NCI-H187 treated with DMSO at 0.1 percent for 48 hours (cell line): Measurements from ENCODE around the gene GALNT18.

Source experiments
- DNase-seq: peaks from one replicate; lab custom pipeline; 2025; lab: John Stamatoyannopoulos, UW

The GALNT18 gene

DNA sequence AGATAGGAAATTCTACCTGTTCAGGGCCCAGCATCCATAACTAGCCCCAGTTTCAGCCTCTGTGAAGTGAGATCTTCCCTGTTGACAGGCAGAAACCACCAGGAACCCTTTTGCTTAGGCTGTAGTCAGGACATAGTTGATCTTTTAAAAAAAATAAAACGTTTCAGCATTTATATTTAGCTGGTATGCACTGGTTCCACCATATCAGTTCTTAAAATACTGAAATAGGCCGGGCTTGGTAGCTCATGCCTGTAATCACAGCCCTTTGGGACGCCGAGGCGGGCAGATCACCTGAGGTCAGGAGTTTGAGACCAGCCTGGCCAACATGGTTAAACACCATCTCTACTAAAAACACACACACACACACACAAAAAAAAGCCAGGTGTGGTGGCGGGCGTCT, 35.3 kb downstream of the GALNT18 start:
- DNase-seq, result no peak

DNA sequence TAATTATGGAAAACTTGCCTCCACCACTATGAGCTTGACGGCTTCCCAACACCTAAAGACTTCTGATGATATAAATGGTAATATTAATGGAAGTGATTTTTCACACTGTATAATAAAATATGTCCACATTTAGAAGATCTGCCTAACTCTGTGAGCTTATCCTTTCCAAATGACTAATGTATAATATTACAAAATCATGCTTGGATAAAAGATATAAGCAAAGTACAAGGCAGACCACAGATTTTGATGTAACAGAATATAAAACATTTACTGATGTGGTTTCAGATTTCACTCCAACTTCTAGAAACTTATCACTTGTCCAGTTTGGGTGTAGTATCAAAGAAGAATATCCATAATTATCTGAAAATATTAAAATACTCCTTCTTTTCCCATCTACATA, 36.9 kb downstream of the GALNT18 start:
- no peak for DNase-seq

DNA sequence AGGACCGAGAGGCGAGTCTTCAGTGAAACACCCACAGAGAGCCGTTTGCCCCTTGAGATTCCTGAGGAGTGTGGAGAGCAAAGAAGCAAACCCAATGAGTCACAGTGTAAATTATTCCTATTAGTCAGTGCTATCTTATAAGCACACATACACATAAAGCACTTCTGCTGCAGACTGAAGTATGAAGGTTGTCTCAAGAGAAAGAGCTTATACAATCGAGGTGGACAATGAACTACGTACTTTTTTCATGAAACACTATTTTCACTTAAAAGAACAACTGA, 37.3 kb downstream of the GALNT18 start:
- DNase-seq, result no peak

DNA sequence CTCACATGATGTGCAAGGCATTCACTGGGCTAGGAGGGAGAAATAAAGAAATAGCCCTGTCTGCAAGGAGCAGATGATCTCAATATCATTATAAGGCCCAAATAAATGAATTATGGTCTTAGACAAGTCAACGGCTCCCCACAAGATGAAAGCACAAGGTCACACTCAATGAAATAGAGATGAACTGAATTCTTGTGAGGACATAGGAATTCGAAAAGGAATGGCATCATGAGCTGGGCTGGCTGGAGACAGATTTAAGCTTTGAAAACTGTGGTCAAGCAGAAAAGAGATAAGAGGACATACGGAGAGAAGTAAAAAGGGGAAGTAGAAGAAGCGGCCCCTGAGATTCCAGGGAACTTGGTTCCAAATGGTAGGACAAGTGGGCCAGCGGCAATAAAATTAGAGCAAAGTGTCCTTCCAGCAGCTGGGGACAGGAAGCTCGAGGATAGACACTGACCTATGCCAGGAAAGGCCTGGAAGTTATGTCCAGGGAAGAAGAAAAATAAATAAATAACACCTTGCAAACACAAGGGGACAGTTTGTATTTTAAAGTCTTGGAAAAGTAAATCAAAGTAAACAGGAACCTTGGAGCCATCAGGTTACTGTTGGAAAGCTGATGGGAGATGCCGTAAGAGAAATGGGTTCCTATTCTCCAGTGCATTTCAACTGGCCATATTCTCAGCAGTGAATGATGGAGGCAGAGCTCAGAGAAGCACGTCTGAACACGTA, 37.8 kb downstream of the GALNT18 start:
- no peak for DNase-seq

DNA sequence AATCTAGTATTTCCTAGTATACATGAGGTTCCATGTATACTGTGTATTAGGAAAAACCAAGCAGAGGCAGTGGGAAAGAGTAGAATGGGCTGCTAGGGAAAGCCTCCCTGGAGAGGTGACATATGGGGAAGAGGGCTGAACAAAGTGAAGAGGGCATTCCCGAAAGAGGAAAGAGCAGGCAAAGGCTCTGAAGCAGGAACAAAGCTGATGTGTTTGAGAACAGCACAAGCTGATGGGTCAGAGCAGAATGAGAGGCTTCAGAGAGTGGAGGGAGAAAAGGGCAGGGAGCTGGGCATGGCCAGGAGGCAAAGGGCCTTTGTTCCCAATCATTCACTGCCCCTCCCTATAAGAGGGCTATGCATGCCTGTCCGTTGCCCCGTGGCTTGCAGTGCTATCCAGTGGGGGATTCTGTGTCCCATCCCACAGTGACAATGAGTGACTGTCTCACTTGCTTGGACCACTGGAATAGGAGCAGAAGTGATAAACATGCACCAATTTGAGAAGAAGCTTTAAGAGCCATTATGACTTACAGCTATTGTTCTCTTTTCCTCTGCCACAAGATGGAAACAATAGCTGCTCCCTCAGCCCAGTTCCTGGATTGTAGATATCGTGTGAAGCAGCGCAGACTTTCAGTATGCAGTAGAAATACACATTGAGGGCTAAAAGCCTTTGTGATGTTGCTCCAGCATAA, 39.6 kb downstream of the GALNT18 start:
- no peak for DNase-seq

DNA sequence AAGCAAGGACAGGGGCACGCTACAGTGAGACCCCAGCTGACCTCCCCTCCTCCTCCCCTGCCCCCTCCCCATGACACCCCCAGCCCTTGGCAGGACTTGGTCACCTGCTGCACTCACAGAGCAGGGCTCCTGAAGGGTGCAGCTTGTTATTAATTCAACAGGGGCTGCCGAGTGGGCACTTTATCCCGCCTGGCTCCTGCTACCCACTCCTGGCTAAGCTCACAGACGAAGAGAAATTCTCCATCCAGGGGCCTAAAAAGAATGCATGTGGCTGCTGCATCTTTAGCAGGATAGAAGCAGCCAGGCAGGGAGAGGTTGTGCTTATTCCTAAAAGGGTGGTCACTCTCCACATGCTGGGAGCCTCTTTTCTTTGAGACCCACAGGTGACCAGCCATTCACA, 40.3 kb downstream of the GALNT18 start:
- DNase-seq, result no peak

DNA sequence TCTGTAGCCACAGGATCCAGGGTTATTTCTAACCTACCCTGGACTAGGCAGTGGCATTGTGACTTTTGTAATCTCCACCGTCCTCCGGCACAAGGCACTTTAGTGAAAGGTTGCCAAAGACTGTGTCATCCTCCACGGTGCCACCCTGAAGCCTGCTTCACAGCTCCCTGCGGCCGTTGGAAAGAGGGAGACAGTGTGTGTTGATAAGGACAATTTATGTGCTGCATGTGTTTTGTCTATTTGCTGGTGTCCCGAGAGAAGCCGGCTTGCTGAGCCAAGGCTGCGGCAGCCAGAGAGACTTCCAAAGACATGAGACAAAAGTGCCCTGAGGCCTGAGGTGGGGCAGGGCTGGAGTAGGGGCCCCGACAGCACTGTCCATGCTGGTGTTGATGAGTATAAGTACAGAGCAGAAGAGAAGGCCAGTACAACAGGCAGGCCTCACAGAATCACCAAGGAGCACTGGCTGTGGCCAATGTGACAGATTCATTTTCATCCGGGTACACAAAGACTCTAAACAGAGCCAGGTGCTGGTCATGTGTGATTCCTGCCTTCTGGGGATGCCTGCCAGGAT, 40.9 kb downstream of the GALNT18 start:
- no peak for DNase-seq

DNA sequence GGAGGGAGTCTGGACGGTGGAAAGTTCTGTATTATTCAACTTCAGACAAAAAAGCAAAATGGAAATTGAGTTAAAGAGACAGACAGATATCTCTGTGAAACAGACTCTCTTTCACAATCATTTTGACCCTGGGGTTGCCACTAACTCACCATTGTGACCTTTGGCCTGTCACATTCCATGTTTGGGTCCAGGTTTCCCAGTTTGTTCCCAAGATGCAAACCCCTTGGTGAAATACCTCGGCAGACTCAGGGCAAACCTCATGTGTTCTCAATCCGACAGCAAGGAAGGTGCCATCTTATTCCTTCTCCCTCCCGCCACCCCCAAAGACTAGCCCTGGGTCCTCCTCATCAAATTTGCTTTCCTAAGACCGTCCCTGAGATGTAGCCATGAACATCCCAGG, 41.8 kb downstream of the GALNT18 start:
- no peak for DNase-seq

DNA sequence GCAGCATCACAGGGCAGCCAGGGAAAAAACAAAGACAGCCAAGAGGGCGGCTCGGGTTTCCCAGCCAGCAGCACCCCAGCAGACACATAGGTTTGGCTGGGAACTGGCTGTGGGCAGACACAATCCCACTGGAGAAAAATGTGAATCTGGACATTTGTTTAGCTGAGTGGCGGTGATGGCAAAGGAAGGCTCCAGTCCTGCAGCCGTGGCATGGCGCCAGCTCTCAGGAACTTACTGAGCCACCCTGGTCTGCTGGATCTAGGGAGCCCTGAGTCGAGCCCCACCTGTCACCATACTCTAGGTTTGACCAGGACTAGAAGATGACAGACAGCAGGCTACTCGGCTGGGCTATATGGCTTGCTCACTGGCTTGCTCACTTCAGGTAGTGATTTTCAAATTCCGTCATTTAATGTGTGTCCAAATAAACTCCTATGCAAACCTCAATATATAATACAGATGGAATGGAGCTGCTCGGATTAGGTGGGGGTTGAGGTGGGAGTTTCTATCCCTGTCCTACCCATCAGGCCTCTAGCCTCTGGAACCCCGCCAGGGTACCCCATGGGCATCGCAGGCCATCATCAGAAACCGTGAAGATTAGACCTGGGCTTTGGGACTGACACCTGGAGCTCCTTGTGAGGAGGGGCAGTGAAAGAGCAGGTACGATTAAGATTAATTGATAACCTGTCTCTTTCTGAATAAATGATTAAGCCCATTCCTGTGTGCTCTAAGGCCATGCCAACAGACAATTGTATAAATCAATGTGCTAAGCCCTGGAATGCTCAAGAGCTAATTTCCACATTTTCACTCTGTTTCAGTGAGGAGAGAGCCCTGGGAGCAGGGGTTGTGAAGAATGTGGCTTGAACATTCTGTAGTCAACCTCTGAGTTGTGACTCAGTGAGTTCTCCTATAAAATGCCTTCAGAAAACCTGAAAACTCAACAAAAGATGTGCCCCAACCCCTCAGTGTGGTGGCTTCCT, 42.5 kb downstream of the GALNT18 start:
- DNase-seq, result no peak

DNA sequence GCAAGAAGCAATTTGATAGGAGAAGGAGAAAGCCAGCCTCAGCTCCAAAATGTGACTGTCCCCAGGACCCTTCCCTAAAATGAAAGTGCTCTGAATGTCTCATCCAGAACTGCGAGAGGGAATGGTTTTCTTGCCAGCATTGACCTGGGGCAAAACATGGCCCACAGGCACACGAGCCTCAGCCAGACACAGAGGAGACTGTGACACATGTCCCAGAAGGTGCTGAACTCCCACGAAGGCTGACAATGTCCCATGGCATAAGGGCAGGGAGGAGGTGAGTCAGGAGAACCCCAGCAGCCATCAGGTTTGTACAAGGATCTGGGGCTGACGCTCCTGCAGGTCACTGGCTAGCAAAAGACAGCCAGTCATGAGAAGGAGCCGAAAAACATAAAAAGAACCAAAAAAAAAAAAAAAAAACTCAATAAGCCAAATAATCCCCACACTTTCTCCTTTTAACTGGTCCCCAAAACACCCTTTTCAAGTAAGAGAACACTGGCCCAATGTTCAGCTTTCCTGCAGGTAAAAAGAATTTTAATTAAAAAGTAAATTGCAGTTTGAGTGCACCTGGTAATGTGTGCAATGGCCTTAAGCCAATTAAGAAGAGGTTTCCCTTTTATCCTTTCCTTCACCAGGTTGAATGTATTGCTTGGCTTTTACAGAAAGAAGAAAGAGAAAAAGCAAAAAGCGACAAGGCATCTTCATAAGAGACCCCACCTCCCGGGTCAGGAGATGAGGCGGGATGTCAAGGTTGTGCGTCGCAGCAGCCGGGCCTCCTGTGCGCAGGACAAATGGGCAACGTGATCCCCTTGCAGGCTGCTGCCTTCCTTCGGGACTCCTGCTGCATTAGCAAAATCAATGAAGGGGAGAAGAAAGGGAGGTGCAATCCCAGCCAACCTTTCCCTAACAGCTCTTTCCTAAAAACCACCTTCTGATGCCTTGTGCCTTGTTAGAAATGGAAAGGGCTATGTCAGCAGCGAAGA, 43.6 kb downstream of the GALNT18 start:
- peak; percentile 8 for DNase-seq

DNA sequence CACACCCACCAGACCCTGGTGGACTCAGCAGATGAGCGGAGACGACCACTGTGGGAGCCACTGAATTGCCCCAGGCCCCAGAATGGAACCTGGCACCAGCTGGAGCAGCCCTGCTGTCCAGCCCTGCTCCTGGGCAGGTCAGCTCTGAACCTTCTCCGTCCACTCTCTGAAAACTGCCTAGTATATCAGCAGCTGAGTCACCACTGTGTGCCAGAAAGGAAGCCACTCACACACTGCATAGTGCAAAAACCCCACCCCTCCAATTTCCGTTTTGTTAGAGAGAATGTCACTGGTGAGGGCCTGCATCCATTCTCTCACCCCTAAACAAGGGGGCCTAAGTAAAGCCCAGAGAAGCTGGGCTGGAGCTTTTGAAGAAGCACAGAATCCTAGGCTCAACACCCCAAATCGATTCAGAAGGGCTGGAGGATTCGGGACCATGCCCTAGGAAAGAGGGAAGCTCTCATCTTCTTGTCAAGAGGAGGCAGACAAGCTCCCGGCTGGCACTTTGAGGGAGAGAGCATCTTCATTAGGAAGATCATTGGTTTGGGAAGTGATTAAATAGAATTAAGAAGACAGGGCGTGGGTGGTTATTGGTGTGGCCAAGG, 44.5 kb downstream of the GALNT18 start:
- DNase-seq, result no peak

DNA sequence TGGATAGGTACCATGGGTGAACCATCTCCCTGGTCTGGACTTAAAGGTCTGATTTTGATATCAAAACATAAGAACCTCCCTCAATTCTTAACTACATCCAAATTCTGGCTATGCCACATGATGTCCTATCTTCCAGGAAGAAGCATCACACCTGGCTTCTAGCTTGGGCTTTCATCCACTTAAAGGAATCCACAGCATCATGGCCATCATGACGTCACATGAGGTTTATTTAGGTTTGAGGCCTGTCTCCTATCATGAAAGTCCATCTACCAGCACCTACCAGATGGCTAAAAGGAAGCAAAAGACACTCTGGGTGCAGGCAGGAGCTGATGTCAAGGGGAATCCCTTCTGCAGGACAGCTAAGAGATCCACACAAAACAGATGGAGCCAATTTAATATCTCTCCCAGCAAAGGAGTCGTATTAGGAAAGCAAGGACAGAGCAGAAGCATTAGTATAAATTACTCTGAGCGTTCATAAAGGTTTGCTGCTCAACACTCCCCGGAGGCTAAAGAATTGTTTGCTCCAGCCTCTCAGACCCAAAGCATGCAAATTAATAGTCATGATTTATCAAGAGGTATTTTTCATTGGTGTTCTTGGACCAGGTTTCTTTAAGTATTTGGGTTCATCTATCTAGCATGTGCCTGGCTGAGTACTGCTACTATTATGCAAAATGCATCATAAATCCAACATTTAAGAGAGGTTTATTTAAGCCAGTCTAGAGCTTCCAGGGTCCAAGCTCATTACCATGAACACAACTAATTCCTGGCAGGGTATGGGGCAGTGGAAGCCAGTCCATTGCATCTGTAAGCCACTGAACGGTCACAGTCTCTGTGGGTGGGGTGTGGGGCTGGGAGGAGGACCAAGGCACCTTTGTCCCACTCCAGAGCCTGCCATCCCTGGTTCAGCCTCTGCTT, 47.2 kb downstream of the GALNT18 start:
- DNase-seq, result no peak

DNA sequence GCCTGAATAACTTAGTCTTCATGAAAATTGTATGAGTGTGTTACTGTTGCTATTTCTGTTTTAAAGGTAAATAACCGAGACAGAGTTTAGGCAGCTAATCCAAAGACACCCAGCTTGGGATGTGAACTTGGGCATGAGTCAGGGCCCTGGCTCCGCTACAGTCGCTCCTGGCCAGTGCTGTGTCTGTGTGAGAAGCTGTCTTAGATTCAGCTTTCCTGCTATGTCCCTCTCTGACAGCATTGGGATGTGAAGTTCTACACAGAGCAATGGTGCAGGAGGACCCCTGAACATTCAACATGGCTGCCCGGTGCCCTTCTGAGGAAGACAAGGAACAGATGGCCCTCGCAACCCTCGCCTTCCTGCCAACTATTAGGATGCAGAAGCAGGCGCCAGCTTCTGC, 49.4 kb downstream of the GALNT18 start:
- DNase-seq, result no peak

DNA sequence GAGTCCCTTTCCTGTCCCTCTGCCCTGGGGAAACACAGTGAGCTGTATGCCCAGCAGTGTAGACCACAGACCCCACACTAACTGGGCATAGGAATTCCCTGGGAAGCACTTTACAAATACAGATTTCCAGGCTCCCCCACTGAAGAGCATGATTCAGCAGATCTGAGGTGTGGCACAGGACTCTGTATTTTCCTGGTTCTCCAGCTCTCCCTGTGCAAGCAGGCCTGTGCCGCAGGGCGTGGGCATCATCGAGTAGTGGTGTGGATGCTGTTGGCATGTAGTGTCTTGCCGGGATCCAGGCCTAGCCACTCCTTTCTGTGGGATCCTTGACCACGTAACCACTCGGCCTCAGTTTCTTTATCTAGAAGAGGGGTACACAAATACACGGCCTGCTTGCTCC, 49.9 kb downstream of the GALNT18 start:
- DNase-seq, result no peak

DNA sequence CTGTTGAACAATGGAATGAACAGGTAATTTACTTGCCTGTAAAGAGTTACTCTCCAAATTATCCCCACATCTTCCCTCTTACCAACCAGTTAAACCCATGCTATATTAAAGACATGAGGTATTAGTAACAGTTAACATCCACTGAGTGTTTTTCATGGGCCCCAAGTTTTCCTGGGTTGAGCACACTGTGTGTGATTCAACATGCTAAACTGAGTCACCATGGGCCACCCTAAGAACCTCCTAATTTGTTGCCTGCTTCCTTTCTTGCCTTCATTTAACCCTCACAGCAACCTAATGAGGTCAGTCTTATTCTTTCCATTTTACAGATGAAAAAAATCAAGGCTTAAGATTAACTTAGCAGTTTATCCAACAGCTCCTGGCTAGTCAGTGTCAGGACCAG, 51.0 kb downstream of the GALNT18 start:
- DNase-seq, result no peak

DNA sequence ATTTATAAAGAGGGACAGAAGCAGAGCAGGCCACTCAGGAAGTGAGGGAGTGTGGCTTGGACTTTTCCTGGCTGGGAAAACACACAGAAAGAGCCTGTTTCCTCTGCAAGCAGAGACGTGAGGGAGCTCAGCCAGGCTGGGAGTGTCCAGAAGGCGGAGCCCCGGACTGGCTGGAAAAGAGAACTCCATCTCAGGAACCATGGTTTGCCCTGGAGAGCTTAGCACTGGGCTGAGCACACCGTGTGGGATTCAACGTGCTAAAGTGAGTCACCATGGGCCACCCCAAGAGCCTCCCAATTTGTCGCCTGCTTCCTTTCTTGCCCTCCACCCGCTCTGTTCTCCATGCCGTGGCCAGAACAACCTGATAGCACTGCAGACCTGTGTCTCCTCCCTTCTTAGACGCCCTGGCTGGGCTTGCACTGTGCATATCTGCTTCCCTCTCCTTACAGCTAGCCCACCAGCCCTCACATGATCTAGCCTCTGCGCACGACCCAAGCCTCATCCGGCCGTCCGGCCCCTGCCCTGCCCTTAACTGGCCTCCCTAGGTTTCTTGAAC, 51.8 kb downstream of the GALNT18 start:
- DNase-seq, result no peak

DNA sequence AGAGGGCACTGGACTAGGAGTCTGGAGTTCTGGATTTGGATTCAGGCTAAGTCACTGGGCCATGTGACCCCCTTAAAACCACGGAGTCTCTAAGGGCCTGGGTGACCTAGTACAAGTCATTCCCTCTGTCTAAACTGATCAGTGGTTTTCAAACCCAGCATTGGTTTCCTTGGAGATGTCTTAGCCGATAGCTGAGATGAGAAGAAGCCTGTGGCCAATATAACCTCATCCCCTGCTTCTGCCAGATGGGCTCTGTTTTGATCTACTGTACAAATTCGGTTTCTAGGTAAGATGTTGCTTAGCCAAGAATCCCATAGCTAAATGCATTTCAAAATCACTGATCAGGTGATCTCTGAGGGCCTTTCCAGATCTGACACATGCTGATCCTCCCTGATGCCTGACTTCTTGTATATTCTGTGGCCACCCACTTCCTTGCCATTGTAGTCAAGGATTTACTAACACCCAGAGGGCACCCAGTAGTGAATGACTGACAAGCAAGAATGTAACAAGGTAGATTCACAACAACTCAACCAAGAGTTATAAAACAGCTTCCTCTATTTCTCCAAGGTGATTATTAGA, 53.1 kb downstream of the GALNT18 start:
- no peak for DNase-seq

DNA sequence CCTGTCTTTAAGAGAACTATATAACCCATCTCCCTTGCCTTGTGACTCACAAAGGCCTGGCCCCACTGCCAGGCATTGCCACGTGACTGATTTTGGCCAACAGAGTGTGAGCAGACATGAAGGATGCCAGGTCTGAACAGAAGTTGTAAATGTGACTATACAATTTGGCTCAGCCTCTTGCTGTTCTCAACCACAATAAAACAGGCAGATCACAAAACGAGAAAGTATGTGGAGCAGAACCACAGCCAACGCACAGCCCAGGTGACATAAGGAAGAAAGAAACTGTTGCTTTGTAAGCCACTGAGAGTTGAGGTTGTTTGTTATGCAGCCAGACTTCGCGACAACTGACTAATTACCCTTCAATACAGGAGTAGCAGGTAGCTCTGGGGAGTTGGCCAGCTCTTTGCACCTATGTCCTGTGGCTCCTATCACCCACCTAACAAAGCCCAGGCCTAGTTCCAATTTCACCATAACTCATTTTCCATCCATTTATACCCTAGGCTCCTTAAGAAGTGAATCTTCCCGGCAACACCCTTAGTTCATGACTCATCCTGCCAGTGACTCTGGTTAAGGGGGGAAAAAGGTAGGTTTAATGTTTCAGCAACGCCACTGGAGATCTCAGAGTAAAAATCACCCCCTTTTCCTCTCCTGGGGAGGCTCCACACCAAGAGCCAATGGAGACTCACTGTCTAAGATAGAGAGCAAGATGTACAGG, 53.7 kb downstream of the GALNT18 start:
- DNase-seq, result no peak

DNA sequence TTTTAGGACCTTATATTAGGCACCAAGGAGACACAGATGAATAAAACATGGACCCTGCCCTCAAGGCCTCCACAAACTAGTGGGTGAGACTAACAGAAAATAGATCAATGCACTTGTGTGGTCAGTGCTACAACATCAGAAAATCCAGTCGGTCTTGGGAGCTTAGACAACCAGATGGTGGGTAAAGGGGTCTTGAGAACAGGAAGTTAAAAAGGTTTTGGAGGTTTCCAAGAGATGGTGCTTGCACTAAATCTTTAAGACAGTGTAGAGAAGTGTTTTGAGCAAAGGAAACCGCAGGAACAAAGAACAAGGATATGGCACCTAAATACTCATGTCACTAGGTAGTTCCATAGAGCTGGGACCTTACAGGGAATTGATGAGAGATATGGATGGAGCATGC, 56.2 kb downstream of the GALNT18 start:
- DNase-seq, result no peak
